ENCODE results near the gene PACRG. TPM values are rescaled to one million over a fixed set of nuclear protein-coding genes. Genes with fewer than 3 reads are reported as not detected.

Gene PACRG
- total and polyA plus RNA-seq, 2 of the 13 experiments (the other 11 are each of a cell fraction or from before 2014, with no cell fraction given): 0.13 TPM; not detected in 1

DNA sequence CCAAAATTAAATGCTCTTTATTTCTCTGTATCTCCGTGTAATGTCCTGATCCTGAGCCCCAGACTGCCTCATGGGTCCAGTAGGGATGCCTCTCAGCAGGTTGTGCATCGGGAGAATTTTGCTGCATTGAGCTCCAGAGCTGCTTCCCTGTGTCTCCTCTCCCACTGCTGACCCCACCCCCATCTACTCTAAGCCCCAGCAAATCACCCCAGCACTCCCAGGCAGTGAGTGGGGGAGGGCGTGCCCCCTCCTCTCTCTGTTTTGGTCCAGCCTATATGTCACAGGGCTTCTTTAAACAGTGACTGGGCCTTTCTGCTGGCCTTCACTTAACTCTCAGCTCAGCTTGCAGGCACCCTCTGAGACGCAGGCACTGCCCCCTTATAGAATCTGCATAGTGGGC, 458.0 kb downstream of the PACRG start (continued):
- TF ChIP-seq, protein P1, sequence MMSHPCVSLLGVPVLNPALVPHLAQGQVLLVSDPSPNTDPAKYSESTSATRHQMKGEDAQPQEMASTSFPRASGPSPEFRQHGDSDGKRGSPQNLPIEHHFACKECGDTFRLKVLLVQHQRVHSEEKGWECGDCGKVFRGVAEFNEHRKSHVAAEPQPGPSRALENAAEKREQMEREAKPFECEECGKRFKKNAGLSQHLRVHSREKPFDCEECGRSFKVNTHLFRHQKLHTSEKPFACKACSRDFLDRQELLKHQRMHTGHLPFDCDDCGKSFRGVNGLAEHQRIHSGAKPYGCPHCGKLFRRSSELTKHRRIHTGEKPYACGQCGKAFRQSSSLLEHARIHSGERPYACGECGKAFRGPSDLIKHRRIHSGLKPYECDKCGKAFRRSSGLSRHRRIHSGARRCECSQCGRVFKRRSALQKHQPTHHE (CRISPR knock-in tag; IDR thresholded peaks at IDR 0.05; ENCODE audit: borderline replicate concordance): no peak
- TF ChIP-seq ZNF674 (CRISPR knock-in tag; IDR thresholded peaks at IDR 0.05; ENCODE audit: low read depth): no peak
- TF ChIP-seq, protein P2, sequence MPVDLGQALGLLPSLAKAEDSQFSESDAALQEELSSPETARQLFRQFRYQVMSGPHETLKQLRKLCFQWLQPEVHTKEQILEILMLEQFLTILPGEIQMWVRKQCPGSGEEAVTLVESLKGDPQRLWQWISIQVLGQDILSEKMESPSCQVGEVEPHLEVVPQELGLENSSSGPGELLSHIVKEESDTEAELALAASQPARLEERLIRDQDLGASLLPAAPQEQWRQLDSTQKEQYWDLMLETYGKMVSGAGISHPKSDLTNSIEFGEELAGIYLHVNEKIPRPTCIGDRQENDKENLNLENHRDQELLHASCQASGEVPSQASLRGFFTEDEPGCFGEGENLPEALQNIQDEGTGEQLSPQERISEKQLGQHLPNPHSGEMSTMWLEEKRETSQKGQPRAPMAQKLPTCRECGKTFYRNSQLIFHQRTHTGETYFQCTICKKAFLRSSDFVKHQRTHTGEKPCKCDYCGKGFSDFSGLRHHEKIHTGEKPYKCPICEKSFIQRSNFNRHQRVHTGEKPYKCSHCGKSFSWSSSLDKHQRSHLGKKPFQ (CRISPR knock-in tag; IDR thresholded peaks at IDR 0.05; ENCODE audit: insufficient replicate concordance): no peak
- TF ChIP-seq SUZ12 (IDR thresholded peaks at IDR 0.05; ENCODE audit: low read depth, low read length): no peak
- no peak for TF ChIP-seq ZNF549 (CRISPR knock-in tag; IDR thresholded peaks at IDR 0.05)
- TF ChIP-seq MTA3 (CRISPR knock-in tag; IDR thresholded peaks at IDR 0.05): no peak
- TF ChIP-seq RAD51 (IDR thresholded peaks at IDR 0.05; ENCODE audit: borderline replicate concordance): no peak
- TF ChIP-seq ZIK1 (CRISPR knock-in tag; IDR thresholded peaks at IDR 0.05; ENCODE audit: borderline replicate concordance, low read depth): no peak
- TF ChIP-seq IRX3 (CRISPR knock-in tag; IDR thresholded peaks at IDR 0.05; ENCODE audit: borderline replicate concordance, low read depth): no peak
- TF ChIP-seq, protein P3, sequence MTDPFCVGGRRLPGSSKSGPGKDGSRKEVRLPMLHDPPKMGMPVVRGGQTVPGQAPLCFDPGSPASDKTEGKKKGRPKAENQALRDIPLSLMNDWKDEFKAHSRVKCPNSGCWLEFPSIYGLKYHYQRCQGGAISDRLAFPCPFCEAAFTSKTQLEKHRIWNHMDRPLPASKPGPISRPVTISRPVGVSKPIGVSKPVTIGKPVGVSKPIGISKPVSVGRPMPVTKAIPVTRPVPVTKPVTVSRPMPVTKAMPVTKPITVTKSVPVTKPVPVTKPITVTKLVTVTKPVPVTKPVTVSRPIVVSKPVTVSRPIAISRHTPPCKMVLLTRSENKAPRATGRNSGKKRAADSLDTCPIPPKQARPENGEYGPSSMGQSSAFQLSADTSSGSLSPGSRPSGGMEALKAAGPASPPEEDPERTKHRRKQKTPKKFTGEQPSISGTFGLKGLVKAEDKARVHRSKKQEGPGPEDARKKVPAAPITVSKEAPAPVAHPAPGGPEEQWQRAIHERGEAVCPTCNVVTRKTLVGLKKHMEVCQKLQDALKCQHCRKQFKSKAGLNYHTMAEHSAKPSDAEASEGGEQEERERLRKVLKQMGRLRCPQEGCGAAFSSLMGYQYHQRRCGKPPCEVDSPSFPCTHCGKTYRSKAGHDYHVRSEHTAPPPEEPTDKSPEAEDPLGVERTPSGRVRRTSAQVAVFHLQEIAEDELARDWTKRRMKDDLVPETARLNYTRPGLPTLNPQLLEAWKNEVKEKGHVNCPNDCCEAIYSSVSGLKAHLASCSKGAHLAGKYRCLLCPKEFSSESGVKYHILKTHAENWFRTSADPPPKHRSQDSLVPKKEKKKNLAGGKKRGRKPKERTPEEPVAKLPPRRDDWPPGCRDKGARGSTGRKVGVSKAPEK (CRISPR knock-in tag; IDR thresholded peaks at IDR 0.05; ENCODE audit: borderline replicate concordance): no peak
